Mesenchymal stem cell (in vitro differentiated cells and primary cell): Measurements from ENCODE around the gene ERG.
A peak's percentile ranks its signal among the peaks of the same experiment; 100 is the strongest.

ENCODE experiments used
- DNase-seq: peaks from one replicate; pipeline ENCODE4 v3.0.0-alpha.2; 2013
- H2AFZ ChIP-seq: one replicate; pipeline ENCODE4 v1.6.1; 2013; ENCODE audit warnings: low read depth, mild to moderate bottlenecking, control low read depth, inconsistent platforms, low read length, moderate library complexity
- H2AK5ac ChIP-seq: 2 replicates; pipeline ENCODE4 v1.6.1; 2013; ENCODE audit warnings: low read length, moderate library complexity, mild to moderate bottlenecking, inconsistent platforms; ENCODE audit not compliant: severe bottlenecking
- H2BK120ac ChIP-seq: one replicate; pipeline ENCODE4 v1.6.1; 2013; ENCODE audit warnings: low read depth, mild to moderate bottlenecking, inconsistent platforms, low read length, moderate library complexity
- H2BK12ac ChIP-seq, 2 experiments: one replicate each; pipeline ENCODE4 v1.6.1; 2013; ENCODE audit warnings: inconsistent platforms in 2 of 2, low read length in 2 of 2, mild to moderate bottlenecking in 2 of 2, moderate library complexity in 2 of 2, control low read depth in 1 of 2
- H2BK15ac ChIP-seq: one replicate; pipeline ENCODE4 v1.6.1; 2013; ENCODE audit warnings: mild to moderate bottlenecking, low read depth, inconsistent platforms; ENCODE audit not compliant: poor library complexity, severe bottlenecking
- H2BK5ac ChIP-seq: 2 replicates; pipeline ENCODE4 v1.6.1; 2013; ENCODE audit warnings: low read depth, mild to moderate bottlenecking, low read length, control low read depth, inconsistent platforms; ENCODE audit not compliant: poor library complexity, severe bottlenecking
- H3K14ac ChIP-seq, 2 experiments: one replicate each; pipeline ENCODE4 v1.6.1; 2013; ENCODE audit warnings: inconsistent platforms in 2 of 2, low read length in 2 of 2, control low read depth in 1 of 2, mild to moderate bottlenecking in 1 of 2, moderate library complexity in 1 of 2
- H3K18ac ChIP-seq, 2 experiments: one replicate each; pipeline ENCODE4 v1.6.1; 2013; ENCODE audit warnings: inconsistent platforms in 2 of 2, low read length in 2 of 2, control low read depth in 1 of 2, low read depth in 1 of 2, mild to moderate bottlenecking in 1 of 2
- H3K23ac ChIP-seq, 2 experiments: one replicate each; pipeline ENCODE4 v1.6.1; 2013; ENCODE audit warnings: inconsistent platforms in 2 of 2, low read length in 2 of 2, mild to moderate bottlenecking in 2 of 2, moderate library complexity in 2 of 2, control low read depth in 1 of 2
- H3K27ac ChIP-seq: 2 replicates; pipeline ENCODE4 v1.5.1; 2013; ENCODE audit warnings: mild to moderate bottlenecking, moderate library complexity, low read length, control low read depth, inconsistent platforms; ENCODE audit not compliant: poor library complexity, severe bottlenecking
- H3K27me3 ChIP-seq, 2 experiments: 2 replicates each; pipeline versions ENCODE4 v1.6.1 to v1.7.0; 2013; ENCODE audit warnings: low read length in 2 of 2, mild to moderate bottlenecking in 2 of 2, moderate library complexity in 2 of 2, control low read depth in 1 of 2, inconsistent platforms in 1 of 2; ENCODE audit not compliant: control insufficient read depth in 1 of 2, insufficient read depth in 1 of 2
- H3K36me3 ChIP-seq, 2 experiments: 2 replicates each; pipeline versions ENCODE4 v1.6.1 to v1.7.0; 2013; ENCODE audit warnings: low read length in 2 of 2, control low read depth in 1 of 2, inconsistent platforms in 1 of 2, low read depth in 1 of 2, mild to moderate bottlenecking in 1 of 2; ENCODE audit not compliant: insufficient read depth in 2 of 2, control insufficient read depth in 1 of 2
- H3K4ac ChIP-seq, 2 experiments: one replicate each; pipeline ENCODE4 v1.6.1; 2013; ENCODE audit warnings: inconsistent platforms in 2 of 2, low read length in 2 of 2, mild to moderate bottlenecking in 2 of 2, moderate library complexity in 2 of 2, control low read depth in 1 of 2, low read depth in 1 of 2
- H3K4me1 ChIP-seq: 2 replicates; pipeline ENCODE4 v1.6.1; 2013; ENCODE audit warnings: low read depth, low read length, control low read depth; ENCODE audit not compliant: control insufficient read depth, insufficient read depth
- H3K4me2 ChIP-seq: 2 replicates; pipeline ENCODE4 v1.6.1; 2013; ENCODE audit warnings: low read length, mild to moderate bottlenecking, inconsistent platforms; ENCODE audit not compliant: poor library complexity, severe bottlenecking
- H3K4me3 ChIP-seq, 2 experiments: 2 replicates each; pipeline versions ENCODE4 v1.5.1 to v1.7.0; 2013; ENCODE audit warnings: low read length in 2 of 2, mild to moderate bottlenecking in 2 of 2, control low read depth in 1 of 2, low read depth in 1 of 2; ENCODE audit not compliant: insufficient read depth in 1 of 2
- H3K79me1 ChIP-seq: replicated peaks from 2 replicates; pipeline ENCODE4 v1.6.1; 2013; ENCODE audit warnings: mild to moderate bottlenecking, control low read depth, low read length, inconsistent platforms; ENCODE audit not compliant: poor library complexity, severe bottlenecking
- H3K9ac ChIP-seq: 2 replicates; pipeline ENCODE4 v1.7.0; 2013; ENCODE audit warnings: mild to moderate bottlenecking, low read length, moderate library complexity
- H3K9me3 ChIP-seq: 2 replicates; pipeline ENCODE4 v1.7.0; 2013; ENCODE audit warnings: mild to moderate bottlenecking, low read length; ENCODE audit not compliant: control insufficient read depth
- H4K8ac ChIP-seq: one replicate; pipeline ENCODE4 v1.6.1; 2013; ENCODE audit warnings: inconsistent platforms, mild to moderate bottlenecking, low read length, moderate library complexity
- H4K91ac ChIP-seq: one replicate; pipeline ENCODE4 v1.6.1; 2013; ENCODE audit warnings: mild to moderate bottlenecking, low read length, inconsistent platforms
- WGBS: methylation state at CpG from one replicate; pipeline ENCODE4 v1.1.7; 2013; ENCODE audit warnings: mixed read lengths; 5-methylcytosine and 5-hydroxymethylcytosine counted together

ERG gene

GRCh38 chr21:38389354-38389676 is 109.0 kb downstream of the ERG start:
- Histone ChIP-seq H2BK120ac (no peak overlapping the region), H4K8ac (no peak overlapping the region), H3K9ac (no peak overlapping the region), H3K23ac (no peak overlapping the region), H2BK12ac (no peak overlapping the region), H3K27me3 (no peaks in the 10 kb centered on the region), H3K4me1 (peaks cover 4% of the 10 kb centered on the region), H3K27ac (no peak overlapping the region), H3K36me3 (no peaks in the 10 kb centered on the region), H3K79me1 (no peaks in the 10 kb centered on the region), H3K4me3 (no peak overlapping the region), H3K18ac (no peak overlapping the region), H4K91ac (no peak overlapping the region), H3K4ac (no peak overlapping the region), H3K9me3 (no peaks in the 10 kb centered on the region), H3K14ac (no peak overlapping the region), H2AK5ac (no peak overlapping the region), H2BK5ac (no peak overlapping the region), H2AFZ (no peak overlapping the region), H3K4me2 (no peak overlapping the region), H2BK15ac (no peak overlapping the region)
- WGBS = no CpG with 5 or more reads among the region's 2 CpGs
- no peak for DNase-seq

- no peak overlapping the region for H4K91ac ChIP-seq
- no peak overlapping the region for H3K4ac ChIP-seq
- no peaks in the 10 kb centered on the region for H3K27me3 ChIP-seq
- H3K23ac ChIP-seq = no peak overlapping the region
- H3K9ac ChIP-seq = no peak overlapping the region
- no peak overlapping the region for H2AFZ ChIP-seq
- H3K79me1 ChIP-seq = no peaks in the 10 kb centered on the region
- no peak overlapping the region for H2BK15ac ChIP-seq
- no peak overlapping the region for H3K4me2 ChIP-seq
- no peak overlapping the region for H2BK120ac ChIP-seq
- no peak overlapping the region for H3K4me3 ChIP-seq
- no peak for DNase-seq
- no peak overlapping the region for H3K14ac ChIP-seq
- WGBS = 95% methylated on average over 5 of the region's 5 CpGs
- no peak overlapping the region for H2BK5ac ChIP-seq
- no peak overlapping the region for H3K18ac ChIP-seq
- H3K4me1 ChIP-seq = peaks cover 8% of the 10 kb centered on the region
- no peak overlapping the region for H2BK12ac ChIP-seq
- H4K8ac ChIP-seq = no peak overlapping the region
- no peak overlapping the region for H2AK5ac ChIP-seq
- H3K36me3 ChIP-seq = no peaks in the 10 kb centered on the region
- H3K27ac ChIP-seq = no peak overlapping the region
- no peaks in the 10 kb centered on the region for H3K9me3 ChIP-seq
These were observed 109.5 kb downstream of the ERG start for GRCh38 chr21:38388647-38389353.

GRCh38 chr21:38388203-38388602 is 110.1 kb downstream of the ERG start:
- no peaks in the 10 kb centered on the region for H3K36me3 ChIP-seq
- no peak overlapping the region for H2BK5ac ChIP-seq
- H2BK120ac ChIP-seq = no peak overlapping the region
- H4K8ac ChIP-seq = no peak overlapping the region
- H2BK15ac ChIP-seq = no peak overlapping the region
- DNase-seq = peak; percentile 12
- peaks cover 8% of the 10 kb centered on the region for H3K4me1 ChIP-seq
- H3K23ac ChIP-seq = no peak overlapping the region
- H3K27me3 ChIP-seq = no peaks in the 10 kb centered on the region
- H3K14ac ChIP-seq = no peak overlapping the region
- H3K9me3 ChIP-seq = no peaks in the 10 kb centered on the region
- no peak overlapping the region for H3K18ac ChIP-seq
- H3K9ac ChIP-seq = no peak overlapping the region
- no peak overlapping the region for H3K27ac ChIP-seq
- H2AK5ac ChIP-seq = no peak overlapping the region
- no peak overlapping the region for H2BK12ac ChIP-seq
- no peak overlapping the region for H3K4me2 ChIP-seq
- H2AFZ ChIP-seq = no peak overlapping the region
- no peaks in the 10 kb centered on the region for H3K79me1 ChIP-seq
- H3K4me3 ChIP-seq = no peak overlapping the region
- H4K91ac ChIP-seq = no peak overlapping the region
- 67% methylated on average over 1 of the region's 1 CpG for WGBS
- no peak overlapping the region for H3K4ac ChIP-seq

DNA sequence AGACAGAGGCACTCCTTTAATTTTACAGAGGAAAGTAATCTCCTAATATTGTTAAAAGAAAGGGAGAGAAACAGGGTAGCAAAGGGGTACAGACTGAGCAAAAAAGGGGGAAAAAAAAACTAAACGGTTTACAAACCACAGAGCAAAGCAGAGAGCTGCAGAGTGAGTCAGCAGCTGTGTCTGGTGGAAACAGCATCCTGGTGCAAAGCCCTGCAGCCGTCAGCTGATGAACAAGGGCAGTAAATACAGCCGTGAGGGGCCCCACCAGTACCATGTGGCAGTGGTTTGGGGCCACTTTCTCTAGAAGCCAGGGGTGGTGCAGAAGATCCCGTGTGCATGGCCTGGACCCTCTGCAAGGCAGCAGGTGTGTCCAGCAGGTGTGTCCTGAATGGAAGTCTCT is 111.3 kb downstream of the ERG start:
- Histone ChIP-seq H3K36me3 (no peaks in the 10 kb centered on the region), H3K14ac (peak overlapping the region in 1 of 2 experiments; percentile 35), H3K79me1 (no peaks in the 10 kb centered on the region), H2BK5ac (no peak overlapping the region), H2BK120ac (no peak overlapping the region), H3K27me3 (no peaks in the 10 kb centered on the region), H3K23ac (no peak overlapping the region), H3K4ac (no peak overlapping the region), H3K9me3 (no peaks in the 10 kb centered on the region), H2AK5ac (no peak overlapping the region), H3K18ac (peak overlapping the region; percentile 46 to 82), H3K4me1 (peaks cover 8% of the 10 kb centered on the region), H2BK12ac (no peak overlapping the region), H2BK15ac (no peak overlapping the region), H3K9ac (no peak overlapping the region), H3K4me2 (no peak overlapping the region), H3K27ac (no peak overlapping the region), H4K8ac (no peak overlapping the region), H4K91ac (no peak overlapping the region), H2AFZ (no peak overlapping the region), H3K4me3 (no peak overlapping the region)
- peak; percentile 42 for DNase-seq
- WGBS = 14% methylated on average over 4 of the region's 4 CpGs
